ENCODE measurements around the gene FDXACB1.
"Not testable (repeated sequence)": the region's sequence is repeated elsewhere in the genome, so short reads cannot be mapped to it uniquely, and the experiment has no call there.

Gene FDXACB1

DNA sequence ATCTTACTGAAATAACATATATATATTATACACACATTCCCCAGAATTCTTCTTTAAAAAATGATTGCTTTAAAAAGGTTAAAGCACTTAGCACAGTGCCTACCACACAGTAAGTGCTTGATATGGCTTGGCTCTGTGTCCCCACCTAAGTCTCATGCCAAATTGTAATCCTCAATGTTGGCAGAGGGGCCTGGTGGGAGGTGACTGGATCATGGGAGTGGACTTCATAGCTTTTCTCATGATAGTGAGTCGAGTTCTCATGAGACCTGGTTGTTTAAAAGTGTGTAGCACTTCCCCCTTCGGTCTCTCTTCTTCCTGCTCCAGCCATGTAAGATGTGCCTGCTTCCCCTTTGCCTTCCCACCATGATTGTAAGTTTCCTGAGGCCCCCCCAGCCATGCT, 26.4 kb upstream of the FDXACB1 start:
- ATAC-seq (ENCODE audit: low read depth): no peak
- Histone ChIP-seq H3K4me1 (ENCODE audit: insufficient read depth, poor library complexity, severe bottlenecking) (no peaks in the 10 kb centered on the region), H3K27ac (ENCODE audit: poor library complexity, severe bottlenecking) (no peak overlapping the region), H3K27me3 (ENCODE audit: insufficient read depth, poor library complexity, severe bottlenecking) (no peaks in the 10 kb centered on the region), H3K36me3 (ENCODE audit: low read depth) (no peaks in the 10 kb centered on the region), H3K4me3 (ENCODE audit: severe bottlenecking) (no peak overlapping the region), H3K9me3 (ENCODE audit: severe bottlenecking) (no peaks in the 10 kb centered on the region)
- no peak for DNase-seq (ENCODE audit: low spot score)
- TF ChIP-seq, protein P1, sequence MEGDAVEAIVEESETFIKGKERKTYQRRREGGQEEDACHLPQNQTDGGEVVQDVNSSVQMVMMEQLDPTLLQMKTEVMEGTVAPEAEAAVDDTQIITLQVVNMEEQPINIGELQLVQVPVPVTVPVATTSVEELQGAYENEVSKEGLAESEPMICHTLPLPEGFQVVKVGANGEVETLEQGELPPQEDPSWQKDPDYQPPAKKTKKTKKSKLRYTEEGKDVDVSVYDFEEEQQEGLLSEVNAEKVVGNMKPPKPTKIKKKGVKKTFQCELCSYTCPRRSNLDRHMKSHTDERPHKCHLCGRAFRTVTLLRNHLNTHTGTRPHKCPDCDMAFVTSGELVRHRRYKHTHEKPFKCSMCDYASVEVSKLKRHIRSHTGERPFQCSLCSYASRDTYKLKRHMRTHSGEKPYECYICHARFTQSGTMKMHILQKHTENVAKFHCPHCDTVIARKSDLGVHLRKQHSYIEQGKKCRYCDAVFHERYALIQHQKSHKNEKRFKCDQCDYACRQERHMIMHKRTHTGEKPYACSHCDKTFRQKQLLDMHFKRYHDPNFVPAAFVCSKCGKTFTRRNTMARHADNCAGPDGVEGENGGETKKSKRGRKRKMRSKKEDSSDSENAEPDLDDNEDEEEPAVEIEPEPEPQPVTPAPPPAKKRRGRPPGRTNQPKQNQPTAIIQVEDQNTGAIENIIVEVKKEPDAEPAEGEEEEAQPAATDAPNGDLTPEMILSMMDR (IDR thresholded peaks at IDR 0.05; ENCODE audit: poor library complexity, severe bottlenecking): no peak

DNA sequence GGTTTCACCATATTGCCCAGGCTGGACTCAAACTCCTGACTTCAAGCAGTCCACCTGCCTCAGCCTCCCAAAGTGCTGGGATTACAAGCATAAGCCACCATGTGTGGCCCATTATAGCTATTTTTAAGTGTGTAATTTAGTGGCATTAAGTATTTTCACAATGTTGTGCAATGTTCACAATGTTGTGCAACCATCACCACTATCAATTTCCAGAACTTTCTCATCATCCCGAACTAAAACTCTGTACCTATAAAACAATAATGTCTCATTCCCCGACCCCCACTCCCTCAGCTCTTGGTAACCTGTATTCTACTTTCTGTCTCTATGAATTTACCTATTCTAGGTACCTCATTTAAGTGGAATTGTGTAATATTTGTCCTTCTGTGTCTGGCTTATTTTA, 7.9 kb upstream of the FDXACB1 start:
- no peak for ATAC-seq (ENCODE audit: low read depth)
- TF ChIP-seq, protein P1 (IDR thresholded peaks at IDR 0.05; ENCODE audit: poor library complexity, severe bottlenecking): no peak
- no peaks in the 10 kb centered on the region for H3K27me3 ChIP-seq (ENCODE audit: insufficient read depth, poor library complexity, severe bottlenecking)
- H3K9me3 ChIP-seq (ENCODE audit: severe bottlenecking): no peaks in the 10 kb centered on the region
- no peak overlapping the region for H3K27ac ChIP-seq (ENCODE audit: poor library complexity, severe bottlenecking)
- DNase-seq (ENCODE audit: low spot score): no peak
- no peak overlapping the region for H3K4me3 ChIP-seq (ENCODE audit: severe bottlenecking)
- no peaks in the 10 kb centered on the region for H3K4me1 ChIP-seq (ENCODE audit: insufficient read depth, poor library complexity, severe bottlenecking)
- no peaks in the 10 kb centered on the region for H3K36me3 ChIP-seq (ENCODE audit: low read depth)

DNA sequence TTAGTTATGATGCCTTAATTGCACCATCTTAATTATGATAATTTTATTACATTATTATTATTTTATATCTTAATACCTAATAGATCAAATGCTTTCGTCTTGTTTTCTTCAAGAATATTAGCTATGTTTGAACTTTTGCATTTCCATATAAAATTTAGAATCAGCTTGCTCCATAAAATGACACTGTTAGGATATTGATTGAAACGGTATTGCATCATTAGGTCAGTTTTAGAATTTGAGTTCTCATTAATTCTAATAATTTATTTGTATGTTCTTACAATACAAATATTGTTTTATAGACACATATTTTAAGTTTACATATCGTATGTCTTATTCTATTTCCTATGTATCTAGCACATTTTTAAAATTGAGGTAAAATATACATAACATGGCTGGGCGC, 7.1 kb upstream of the FDXACB1 start:
- H3K27ac ChIP-seq (ENCODE audit: poor library complexity, severe bottlenecking): no peak overlapping the region
- TF ChIP-seq, protein P1 (IDR thresholded peaks at IDR 0.05; ENCODE audit: poor library complexity, severe bottlenecking): no peak
- no peaks in the 10 kb centered on the region for H3K27me3 ChIP-seq (ENCODE audit: insufficient read depth, poor library complexity, severe bottlenecking)
- H3K9me3 ChIP-seq (ENCODE audit: severe bottlenecking): no peaks in the 10 kb centered on the region
- no peaks in the 10 kb centered on the region for H3K36me3 ChIP-seq (ENCODE audit: low read depth)
- no peaks in the 10 kb centered on the region for H3K4me1 ChIP-seq (ENCODE audit: insufficient read depth, poor library complexity, severe bottlenecking)
- DNase-seq (ENCODE audit: low spot score) (no peak), ATAC-seq (ENCODE audit: low read depth) (no peak)
- H3K4me3 ChIP-seq (ENCODE audit: severe bottlenecking): no peak overlapping the region

DNA sequence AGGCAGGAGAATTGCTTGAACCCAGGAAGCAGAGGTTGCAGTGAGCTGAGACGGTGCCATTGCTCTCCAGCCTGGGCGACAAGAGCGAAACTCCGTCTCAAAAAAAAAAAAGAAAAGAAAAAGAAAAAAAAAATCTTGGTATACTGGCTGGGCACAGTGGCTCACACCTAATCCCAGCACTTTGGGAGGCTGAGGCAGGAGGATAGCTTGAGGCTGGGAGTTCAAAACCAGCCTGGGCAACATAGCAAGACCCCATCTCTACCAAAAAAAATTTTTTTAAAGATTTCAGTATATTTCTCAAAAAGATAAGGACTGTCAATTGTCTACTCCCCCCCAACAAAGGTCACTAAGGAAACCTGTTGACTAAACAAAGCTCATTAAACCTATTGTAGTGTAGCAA, 6.1 kb upstream of the FDXACB1 start:
- H3K27me3 ChIP-seq (ENCODE audit: insufficient read depth, poor library complexity, severe bottlenecking); DNase-seq (ENCODE audit: low spot score); H3K27ac ChIP-seq (ENCODE audit: poor library complexity, severe bottlenecking); H3K4me1 ChIP-seq (ENCODE audit: insufficient read depth, poor library complexity, severe bottlenecking); H3K9me3 ChIP-seq (ENCODE audit: severe bottlenecking); H3K4me3 ChIP-seq (ENCODE audit: severe bottlenecking); ATAC-seq (ENCODE audit: low read depth); H3K36me3 ChIP-seq (ENCODE audit: low read depth): not testable (repeated sequence)

DNA sequence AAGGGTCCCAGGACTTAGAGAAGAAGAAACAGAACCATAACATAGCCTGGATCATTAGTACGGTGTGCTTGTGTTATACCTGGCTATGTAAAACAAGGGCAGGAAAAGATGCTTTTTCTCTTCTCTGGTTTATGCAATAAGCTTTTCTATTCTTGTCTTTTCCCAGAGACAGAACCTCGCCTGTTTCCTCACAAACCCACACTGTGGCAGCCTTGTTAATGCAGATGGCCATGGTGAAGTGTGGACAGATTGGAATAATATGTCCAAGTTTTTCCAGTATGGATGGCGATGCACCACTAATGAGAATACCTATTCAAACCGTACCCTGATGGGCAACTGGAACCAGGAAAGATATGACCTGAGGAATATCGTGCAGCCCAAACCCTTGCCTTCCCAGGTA, 3.2 kb upstream of the FDXACB1 start:
- Histone ChIP-seq H3K4me3 (ENCODE audit: severe bottlenecking) (no peak overlapping the region), H3K27ac (ENCODE audit: poor library complexity, severe bottlenecking) (no peak overlapping the region), H3K9me3 (ENCODE audit: severe bottlenecking) (no peaks in the 10 kb centered on the region), H3K27me3 (ENCODE audit: insufficient read depth, poor library complexity, severe bottlenecking) (no peaks in the 10 kb centered on the region), H3K4me1 (ENCODE audit: insufficient read depth, poor library complexity, severe bottlenecking) (no peaks in the 10 kb centered on the region), H3K36me3 (ENCODE audit: low read depth) (no peaks in the 10 kb centered on the region)
- ATAC-seq (ENCODE audit: low read depth): no peak
- TF ChIP-seq, protein P1 (IDR thresholded peaks at IDR 0.05; ENCODE audit: poor library complexity, severe bottlenecking): no peak
- DNase-seq (ENCODE audit: low spot score): no peak

Data from RWPE2 (cell line).